Measurements from ENCODE around the gene SAPCD2. TPM values are rescaled to one million over a fixed set of nuclear protein-coding genes. Genes with fewer than 3 reads are reported as not detected.

Gene SAPCD2
- polyA plus RNA-seq, 4 donors = 4.5 to 8.3 (median 5.7) TPM

GRCh38 chr9:137082925-137083290 lies 12.6 kb upstream of the SAPCD2 start:
- DNase-seq (ENCODE audit: low read depth in 4 of 4, low spot score in 3 of 4) = no peak

DNA sequence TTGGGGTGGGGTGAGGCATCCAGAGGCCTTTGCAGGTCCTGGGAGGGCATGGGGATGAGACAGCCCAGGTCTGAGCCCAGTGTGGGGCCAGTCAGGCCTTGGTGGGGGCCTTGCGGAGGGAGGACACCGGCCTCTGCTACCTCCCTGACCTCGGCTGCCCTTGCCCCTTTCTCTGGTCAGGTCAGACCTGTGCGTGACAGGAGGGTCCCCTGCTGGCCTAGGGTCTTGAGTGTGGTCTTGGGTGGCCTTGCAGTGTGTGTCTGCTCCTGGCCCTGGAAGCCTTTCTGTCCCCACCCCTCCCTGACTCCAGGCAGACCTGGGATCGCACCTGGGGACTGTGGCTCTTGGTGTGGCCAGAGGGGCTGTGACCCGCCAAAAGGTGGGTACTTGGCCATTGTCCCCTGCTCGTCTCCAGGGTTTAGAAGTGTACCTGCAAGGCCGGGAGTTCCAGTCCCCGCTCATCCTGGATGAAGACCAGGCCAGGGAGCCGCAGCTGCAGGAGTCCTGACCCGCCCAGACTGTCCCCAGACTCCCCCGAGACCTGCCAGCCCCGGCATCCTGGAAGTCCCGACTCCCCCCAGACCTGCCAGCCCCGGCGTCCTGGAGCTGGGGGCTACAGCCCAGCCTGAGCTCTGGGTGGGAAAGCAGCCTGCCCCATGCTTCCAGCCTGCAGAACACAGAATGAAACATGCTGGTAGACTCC lies 12.0 kb upstream of the SAPCD2 start:
- no peak for DNase-seq (ENCODE audit: low read depth in 4 of 4, low spot score in 3 of 4)

DNA sequence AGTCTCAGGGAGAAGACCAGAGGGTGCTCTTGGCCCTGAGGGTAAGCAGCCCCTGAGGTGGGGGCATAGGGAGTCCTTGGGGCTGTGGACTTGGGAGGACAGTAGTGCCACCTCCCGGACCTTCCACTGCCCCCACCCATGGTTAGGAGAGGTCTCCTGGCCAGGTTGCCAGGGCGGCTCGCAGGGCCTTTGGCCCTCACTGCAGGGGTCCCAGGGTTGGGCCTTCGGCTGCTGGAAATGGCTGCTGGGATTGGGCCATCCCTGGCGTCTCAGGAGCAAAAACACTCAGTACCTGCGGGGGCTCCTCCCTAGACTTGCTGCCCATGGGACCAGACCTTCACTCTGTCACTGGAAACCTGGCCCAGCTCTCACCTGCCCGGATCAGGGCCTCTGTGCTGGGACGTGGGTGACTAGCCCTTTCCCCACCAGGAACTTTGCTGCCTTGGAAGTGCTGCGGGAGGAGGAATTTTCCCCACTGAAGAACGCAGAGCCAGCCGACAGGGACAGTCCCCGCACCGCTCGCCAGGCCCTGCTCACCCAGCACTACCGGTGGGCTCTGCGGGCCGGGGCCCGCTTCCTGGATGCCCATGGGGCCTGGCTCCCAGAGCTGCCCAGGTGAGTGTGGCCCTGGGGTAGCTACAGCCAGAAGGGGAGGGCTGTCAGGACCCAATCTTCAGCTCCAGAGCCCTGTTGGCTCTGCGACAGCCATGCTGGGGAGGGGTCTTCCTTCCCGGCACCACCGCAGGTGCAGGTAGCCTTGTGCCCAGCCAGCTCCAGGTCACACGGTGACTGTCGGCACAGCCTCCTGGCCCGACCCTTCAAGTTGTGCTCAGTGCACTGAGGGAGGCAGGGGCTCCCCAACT lies 10.1 kb upstream of the SAPCD2 start:
- no peak for DNase-seq (ENCODE audit: low read depth in 4 of 4, low spot score in 3 of 4)

DNA sequence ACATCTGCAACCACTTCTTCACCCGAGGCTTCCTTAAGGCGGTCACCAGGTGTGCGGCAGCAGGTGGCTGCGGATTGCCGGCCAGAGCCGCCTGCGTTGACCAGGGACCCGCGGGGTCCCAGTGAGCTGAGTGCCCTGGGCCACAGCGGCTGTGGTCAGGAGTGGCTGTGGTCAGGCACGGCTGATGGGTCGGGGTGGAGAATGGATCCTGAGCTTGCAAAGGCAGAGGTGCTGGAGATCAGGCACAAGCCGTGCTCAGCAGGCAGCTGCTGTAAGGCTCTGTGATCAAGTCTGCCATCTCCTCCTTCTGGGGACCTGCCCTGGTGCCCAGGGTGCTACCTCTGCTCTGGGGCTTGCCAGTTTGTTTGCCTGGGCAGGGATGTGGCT lies 9.0 kb upstream of the SAPCD2 start:
- no peak for DNase-seq (ENCODE audit: low read depth in 4 of 4, low spot score in 3 of 4)

GRCh38 chr9:137078701-137079400 lies 8.5 kb upstream of the SAPCD2 start:
- DNase-seq (ENCODE audit: low read depth in 4 of 4, low spot score in 3 of 4) = no peak

DNA sequence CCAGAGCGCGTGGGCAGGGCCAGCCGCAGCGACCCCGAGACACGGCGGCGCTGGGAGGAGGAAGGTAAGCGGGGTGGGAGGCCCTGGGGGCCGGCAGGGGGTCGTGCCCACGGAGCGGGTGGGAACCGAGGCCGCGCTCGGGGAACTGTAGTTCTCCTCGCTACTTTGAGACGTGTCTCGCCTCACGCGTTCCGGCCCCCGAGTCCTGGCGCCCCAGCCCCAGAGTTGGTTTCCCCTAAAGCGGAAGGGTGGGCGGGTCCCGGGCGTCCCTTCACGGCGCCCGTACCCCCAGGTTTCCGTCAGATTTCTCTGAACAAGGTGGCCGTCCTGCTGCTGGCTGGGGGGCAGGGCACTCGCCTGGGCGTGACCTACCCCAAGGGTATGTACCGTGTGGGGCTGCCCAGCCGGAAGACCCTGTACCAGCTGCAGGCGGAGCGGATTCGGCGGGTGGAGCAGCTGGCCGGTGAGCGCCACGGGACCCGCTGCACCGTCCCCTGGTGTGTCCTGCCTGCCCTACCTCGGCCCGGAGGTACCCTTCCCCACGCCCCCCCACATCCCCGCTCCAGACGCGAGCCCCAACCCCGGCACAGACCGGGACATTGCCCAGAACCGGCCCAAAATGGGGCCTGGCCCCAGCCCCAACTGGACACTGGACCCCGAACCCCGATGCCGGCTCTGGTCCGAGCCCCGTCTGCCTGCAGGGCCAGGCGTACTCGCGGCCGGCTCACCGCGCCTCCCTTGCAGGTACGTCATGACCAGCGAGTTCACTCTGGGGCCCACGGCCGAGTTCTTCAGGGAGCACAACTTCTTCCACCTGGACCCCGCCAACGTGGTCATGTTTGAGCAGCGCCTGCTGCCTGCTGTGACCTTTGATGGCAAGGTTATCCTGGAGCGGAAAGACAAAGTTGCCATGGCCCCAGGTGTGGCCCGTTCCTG lies 7.7 kb upstream of the SAPCD2 start:
- DNase-seq (ENCODE audit: low read depth in 4 of 4, low spot score in 3 of 4) = no peak

- no peak for DNase-seq (ENCODE audit: low read depth in 4 of 4, low spot score in 3 of 4)
These were observed 6.8 kb upstream of the SAPCD2 start, which contains the start of gene UAP1L1 for GRCh38 chr9:137077010-137077747. UAP1L1 (plus strand) TSS chr9:137077517; CDS start chr9:137077533, 16 bp downstream.

- DNase-seq (ENCODE audit: low read depth in 4 of 4, low spot score in 3 of 4) = no peak
These were observed 6.3 kb upstream of the SAPCD2 start for GRCh38 chr9:137076636-137077009.

GRCh38 chr9:137075275-137075775 lies 5.0 kb upstream of the SAPCD2 start:
- no peak for DNase-seq (ENCODE audit: low read depth in 4 of 4, low spot score in 3 of 4)

DNA sequence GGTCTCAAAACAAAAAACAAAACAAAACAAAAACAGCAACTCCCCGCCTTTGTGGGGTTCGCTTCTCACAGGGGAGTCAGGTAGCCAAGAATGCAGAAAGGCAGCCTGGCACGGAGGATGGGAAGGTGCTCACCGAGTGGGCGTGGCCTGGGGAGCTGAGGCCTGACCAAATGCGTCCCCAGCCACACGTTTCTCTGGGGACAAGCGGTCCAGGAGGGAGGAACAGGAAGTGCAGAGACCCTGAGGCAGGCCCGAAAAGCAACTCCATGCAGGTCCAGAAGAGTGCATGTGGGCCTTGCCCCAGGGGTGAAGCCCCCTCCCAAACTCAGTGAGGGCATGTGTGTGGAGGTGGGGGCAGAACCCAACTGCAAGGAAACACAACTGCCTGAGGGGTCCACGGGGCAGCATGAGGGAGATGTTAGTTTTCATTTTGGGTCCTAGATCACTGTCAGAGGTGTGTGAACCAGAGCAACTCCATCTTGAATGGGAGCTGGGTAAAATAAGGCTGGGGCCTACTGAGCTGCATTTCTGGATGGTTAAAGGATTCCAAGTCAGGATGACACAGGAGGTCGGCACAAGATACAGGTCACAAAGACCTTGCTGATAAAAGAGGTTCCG lies 4.4 kb upstream of the SAPCD2 start:
- DNase-seq (ENCODE audit: low read depth in 4 of 4, low spot score in 3 of 4) = no peak

DNA sequence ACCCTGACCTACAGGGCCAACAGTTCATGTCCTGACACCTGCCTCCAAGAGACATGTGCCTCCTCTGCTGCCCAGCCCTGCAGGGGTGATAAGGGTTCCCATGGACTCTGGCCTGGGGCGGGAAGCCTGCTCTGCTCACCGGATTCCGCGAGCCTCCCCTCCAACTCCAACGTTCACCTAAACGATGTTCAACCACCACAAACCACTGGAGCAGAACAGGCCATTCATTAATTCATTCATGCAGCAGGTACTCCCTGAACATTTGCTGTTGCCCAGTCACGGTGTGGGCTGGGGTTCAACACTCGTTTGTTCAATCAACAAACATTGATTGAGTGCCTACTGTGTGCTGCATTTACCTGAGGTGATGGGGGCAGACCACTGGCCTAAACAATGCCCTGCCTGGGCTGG lies 3.6 kb upstream of the SAPCD2 start:
- DNase-seq (ENCODE audit: low read depth in 4 of 4, low spot score in 3 of 4) = no peak

DNA sequence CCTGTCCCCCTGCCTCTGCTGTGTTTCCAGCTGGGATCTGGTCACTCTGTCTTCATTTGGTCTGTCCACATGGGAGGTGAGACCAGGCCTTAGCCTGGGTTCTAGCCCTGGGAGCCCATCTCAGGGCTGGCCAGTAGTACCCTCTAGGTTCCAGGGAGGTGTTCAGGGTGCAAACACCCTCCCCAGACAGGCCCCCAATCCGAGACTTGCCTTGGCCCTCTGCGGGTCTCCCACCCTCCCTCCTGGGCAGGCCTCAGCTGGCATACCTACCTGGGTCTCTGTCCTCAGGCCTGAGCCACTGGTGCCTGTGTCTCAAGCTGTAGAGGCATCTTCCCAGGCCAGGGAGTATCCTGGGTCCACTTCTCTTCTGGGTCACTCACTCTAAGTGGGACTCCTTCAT lies 925 bp upstream of the SAPCD2 start:
- DNase-seq (ENCODE audit: low read depth in 4 of 4, low spot score in 3 of 4) = no peak

DNA sequence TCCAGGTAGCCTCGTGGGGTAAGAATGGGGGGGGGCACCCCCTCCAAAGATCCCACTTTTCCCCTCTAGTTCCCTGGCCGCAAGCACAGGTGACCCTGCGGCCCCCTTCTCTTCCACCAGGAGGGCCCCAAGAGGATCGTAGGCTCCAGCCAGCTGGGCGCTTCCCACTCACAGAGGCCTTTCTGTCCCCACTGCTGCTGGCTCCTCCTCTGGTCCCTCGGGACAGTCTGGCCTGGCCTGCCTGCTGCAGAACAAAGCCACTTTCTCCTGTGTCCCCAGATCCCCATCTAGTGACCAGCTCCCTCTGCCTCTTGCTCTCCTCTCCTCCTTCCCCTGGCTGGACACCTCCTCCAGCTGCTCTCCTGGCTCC lies 534 bp upstream of the SAPCD2 start:
- no peak for DNase-seq (ENCODE audit: low read depth in 4 of 4, low spot score in 3 of 4)

DNA sequence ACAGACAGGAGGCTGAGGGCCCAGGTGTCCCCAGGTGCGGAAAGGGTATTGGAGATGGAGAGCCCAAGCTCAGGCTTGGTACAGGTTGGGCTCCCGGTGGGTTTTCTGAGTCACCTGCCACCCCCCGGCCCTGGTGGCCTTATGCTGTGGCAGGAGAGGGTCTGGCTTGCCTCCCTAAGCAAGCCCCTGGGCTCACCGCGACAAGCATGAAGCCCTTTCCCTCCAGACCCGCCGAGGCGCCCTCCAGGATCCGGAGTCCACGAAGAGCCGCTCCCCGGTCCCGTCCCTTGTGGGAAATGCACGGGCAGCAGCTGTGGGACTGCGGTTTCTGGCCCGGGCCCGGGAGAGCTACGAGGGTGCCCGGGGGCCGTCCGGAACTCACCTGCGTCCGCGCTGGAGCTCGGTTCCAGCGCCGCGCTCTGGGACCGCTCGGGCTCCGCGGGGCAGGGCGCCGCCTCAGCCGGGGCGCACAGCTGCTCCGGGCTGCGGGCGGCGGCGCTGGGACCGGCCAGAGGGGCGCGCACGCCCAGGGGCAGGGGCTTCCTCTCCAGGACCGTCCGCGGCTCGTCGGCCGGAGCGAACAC lies 757 bp downstream of the SAPCD2 start:
- DNase-seq (ENCODE audit: low read depth in 4 of 4, low spot score in 3 of 4) = no peak

- DNase-seq (ENCODE audit: low read depth in 4 of 4, low spot score in 3 of 4) = no peak
These were observed 1.5 kb downstream of the SAPCD2 start for GRCh38 chr9:137068539-137069507.

DNA sequence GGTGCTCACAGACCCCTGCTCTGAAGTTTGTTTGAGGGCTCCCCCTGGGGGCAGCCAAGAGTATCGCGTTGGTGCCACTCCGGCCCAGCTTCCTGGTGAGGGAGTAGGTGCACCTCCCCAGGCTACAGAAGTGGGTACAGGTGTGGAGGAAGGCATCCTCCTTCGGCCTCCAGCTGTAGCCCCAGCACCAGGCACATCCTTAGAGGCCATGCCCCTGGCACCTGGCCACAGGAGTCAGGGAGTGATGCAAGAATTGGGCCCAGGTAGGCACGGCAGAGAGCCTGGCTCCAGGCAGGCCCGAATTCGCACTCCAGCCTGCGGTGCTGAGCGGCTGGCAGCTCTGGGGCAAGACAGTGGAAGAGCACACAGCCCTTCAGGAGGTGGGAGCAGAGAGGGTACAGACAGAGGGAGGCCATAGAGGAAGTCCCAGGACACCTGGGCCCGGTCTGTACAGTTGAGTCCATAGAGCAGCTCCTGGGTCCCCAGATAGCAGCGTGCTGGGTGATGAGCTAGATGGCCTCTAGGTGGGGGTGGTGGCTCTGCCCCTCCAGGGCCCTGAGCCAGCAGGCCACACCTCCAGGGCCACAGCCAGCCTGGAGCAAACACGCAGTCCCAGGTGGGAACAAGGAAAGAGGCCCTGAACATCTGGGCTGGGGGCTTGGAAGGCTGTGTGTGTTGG lies 2.4 kb downstream of the SAPCD2 start:
- no peak for DNase-seq (ENCODE audit: low read depth in 4 of 4, low spot score in 3 of 4)

All from left renal pelvis (tissue), 4 donors.